ENCODE measurements around the gene CREBBP.

Gene CREBBP

GRCh38 chr16:3760518-3760917 lies 120.0 kb downstream of the CREBBP start:
- no peak for DNase-seq

DNA sequence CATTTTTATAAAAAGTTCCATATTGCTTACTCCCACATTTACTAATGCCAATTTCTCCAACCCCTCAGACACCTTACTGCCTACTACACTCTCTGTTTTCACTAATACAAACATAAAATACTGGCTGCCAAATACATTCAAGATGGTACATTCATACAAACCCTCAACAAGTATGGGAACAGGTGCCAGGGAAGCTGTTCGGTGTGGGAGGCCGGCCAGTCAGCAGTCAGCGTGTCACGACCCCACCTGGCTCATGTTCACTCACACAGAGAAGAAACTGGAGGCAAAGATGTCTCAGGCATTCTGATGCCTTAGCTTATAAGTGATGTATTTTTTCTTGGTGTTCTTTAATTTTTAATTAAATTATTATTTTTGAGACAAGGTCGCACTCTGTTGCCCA lies 120.8 kb downstream of the CREBBP start:
- no peak for DNase-seq

DNA sequence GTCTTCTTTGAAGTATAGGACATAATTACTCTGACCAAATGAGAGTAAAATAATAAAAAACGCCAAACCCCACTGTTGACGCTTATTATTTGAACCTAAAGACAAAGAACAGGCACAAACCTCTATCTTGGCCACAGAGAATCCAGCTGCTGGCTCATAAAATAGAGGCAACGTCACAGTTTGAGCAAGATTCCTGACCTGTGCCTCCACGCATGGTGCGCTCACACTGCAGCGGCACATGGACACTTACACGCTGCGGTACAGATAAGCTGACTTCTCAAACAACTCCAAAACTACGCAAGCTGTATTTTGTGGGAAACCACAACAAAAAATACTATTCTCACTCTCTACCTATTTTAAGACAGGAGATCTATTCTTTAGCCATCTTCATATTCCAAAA lies 124.4 kb downstream of the CREBBP start:
- DNase-seq, result no peak

DNA sequence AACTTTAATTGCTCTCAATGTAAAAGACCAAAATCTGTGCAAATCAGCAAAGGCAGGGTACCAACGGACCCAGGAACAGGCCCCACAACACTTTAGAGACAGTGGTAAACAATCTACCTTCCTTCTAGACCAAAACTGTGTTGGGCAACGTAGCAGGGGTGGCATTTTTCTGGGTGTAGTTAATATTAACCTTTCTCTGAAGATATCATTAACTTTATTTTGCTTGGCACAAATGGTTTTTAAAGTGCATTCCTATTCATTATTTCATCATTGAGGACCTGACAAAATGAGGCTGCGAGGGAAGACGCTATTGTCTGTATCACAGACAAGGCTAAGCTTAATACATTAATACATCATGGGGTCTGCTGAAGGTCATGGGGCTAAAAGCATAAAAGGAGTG lies 125.3 kb downstream of the CREBBP start:
- no peak for DNase-seq

DNA sequence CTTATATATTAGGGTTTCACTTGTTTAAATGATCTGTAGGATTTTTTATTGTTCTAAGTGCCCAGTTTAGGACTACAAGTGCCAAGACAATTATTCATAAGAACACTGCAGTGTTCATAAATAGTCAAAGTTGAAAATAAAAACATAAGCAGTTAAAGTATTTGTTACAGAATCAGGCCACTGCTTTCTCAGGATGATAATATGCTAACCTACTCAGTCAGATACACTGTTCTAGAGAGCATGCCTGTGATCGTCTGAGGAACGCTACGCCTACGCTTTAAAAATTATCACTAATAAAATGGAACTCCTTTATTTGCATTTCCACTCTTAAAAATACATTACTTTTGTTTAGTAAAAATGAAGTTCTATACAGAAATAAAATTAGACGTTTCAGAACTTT lies 125.7 kb downstream of the CREBBP start:
- no peak for DNase-seq

DNA sequence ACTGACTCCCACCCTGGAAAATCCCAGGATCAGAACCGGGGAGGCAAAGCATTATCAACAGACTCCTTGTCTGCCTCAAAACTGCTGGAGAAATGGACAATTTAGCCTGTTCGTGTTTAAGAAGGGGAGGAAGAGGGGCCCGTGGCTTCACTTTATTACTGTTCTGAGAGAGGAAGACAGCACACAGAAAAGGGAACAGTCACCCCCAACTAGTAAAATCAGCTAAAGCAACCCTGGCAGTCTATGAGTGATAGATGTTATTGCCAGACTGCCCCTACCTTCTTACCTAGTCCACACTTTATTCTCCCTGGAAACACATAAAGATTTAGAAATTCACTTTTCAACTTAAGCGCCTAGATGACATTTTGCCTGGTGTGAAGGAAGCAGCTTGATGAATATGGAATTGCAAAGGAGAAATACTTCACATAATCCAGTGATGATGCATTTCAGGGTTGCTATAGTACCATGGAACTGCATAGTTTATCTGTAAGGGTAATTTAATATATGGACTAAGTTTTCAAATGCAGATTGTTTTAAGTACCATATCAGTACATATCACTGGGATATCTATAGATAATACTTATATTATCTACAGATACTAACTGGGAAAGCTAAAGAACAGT lies 126.3 kb downstream of the CREBBP start:
- no peak for DNase-seq

- DNase-seq, result no peak
Observed at GRCh38 chr16:3752984-3753383, 127.5 kb downstream of the CREBBP start.

DNA sequence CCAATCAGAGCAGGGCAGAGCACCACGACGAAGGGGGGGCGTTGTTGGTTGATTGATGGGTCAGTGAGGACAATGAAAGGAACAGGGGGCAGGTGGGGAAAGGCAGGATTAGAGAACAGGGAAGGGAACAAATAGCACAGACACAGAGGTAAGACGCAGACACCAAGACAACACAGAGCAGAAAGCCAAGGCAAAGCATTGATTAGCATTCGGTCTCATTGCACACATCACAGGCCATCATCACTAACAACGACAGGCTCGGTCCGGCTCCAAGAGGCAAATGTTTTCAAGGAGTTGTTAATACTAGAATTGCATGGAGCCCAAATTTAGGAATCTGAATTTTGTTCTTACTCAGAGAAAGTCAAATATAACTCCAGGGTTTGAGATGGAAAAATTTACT lies 128.6 kb downstream of the CREBBP start:
- no peak for DNase-seq

DNA sequence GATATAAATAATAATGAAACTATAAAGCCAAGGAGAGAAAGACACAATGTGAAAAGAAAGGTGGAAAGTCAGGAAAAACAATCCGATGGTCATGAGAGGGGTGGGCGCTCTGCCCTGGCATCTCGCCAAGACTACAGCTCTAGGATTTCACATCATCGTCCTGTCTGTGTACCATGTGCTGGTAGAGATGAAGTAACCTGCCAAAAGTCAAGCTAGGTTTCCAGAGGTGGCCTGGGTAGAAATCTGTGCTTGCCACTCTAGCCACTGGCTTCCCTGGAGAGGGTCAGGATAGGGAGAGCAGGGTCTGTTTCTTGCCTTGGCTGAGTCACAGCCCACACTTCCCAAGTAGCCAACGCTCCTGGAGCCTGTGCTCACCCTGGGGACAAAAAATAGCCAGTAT lies 132.2 kb downstream of the CREBBP start:
- no peak for DNase-seq

DNA sequence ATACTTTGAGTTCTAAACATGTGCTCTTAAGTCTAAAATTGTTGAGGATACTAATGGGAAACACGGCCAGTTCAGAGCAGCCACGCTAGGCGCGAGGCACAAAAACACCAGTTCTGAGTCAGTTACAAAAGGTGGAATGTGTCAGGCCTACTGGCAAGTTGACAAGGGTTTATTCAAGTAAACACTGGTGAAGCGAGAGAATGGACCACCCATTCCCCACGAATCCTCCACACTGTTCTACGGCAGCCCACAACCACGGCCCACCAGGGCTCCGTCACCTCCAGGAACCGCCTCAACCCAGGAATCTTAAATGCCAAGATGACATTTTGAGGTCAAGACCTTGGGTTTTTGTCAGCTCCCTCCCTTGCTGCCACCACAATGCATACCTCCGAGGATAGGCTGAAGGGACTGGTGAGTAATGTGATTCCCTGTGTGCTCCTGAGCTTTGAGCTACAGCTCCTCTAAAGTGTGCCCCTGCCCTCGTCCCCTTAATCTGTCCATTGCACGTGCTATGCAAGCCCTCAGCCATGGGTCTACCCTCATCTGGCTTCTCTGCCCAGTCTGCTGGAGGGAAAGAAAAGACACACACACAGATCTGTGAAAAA lies 134.7 kb downstream of the CREBBP start:
- no peak for DNase-seq

DNA sequence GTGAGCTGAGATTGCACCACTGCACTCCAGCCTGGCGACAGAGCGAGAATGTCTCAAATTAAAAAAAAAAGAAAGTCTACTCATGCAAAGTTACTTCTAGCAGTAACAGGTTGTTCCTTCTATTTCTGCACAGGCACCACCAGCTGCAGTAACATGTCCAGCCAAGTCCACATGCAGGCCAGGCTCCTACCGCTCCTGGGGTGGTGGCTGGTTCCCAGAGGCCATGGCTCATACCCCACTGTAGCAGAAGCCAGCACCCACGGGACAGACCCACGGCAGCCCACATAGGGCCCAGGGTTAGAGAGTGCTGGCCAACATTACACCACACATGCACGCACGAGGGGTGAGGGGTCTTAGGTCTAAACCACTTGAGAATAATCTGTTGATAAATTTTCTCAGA lies 136.5 kb downstream of the CREBBP start:
- DNase-seq, result no peak

DNA sequence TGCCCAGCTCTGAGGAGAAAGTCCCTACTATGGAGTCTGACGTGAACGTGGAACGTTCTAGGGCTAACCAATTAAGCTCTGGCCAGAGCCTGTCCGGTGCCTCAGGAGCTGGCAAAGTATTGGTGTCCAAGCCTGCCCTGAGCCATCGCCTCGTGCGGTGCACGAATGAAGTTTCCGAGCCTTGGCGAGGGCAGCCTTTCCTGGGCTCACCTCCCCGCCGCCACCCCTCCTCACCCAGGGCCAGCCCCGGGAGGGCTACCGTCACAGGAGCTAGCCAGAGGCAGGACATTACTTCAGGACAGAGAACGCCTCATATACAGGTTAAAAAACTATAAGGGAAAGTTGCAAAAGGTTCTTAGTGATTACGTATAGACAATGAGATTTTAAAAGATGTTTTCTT lies 139.6 kb downstream of the CREBBP start:
- no peak for DNase-seq

DNA sequence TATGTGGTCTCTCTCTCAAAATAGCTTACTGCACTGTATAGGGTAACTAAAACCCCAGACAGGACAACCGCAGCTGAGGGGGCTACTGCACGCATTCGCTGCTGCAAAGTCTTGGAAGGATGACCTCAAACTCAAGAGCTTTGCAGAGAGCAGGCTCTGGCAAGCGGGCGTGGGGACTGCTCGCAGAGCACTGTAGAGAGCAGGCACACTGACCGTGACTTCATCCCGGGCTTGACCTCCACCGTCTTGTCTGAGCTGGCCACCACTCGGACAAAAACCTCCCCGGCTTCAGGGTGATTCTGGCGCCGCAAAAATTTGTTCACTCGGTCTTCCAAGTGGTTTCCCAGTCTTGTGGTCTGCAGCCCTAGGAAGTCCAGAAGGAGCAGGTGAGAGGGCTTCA lies 140.3 kb downstream of the CREBBP start:
- no peak for DNase-seq

- DNase-seq, result no peak
Observed at GRCh38 chr16:3739636-3740035, 140.9 kb downstream of the CREBBP start.

- DNase-seq, result no peak
Observed at GRCh38 chr16:3738541-3738940, 142.0 kb downstream of the CREBBP start.

DNA sequence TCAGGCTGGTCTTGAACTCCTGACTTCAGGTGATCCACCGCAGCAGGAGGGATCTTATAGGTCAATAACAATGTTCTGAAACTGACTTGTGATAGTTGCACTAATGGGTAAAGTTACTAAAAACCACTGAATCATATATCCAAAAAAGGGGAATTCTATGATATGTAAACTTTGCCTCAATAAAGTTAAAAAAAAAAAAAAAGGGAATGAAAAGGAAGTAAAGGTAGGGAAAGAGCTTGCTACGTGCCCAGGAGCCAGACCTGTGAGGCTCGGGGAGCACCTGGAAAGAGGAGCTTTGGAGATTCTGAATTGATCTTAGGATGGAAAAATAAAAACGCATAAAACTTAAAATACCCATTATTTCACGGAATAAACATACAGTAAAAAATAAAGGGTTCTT lies 142.4 kb downstream of the CREBBP start:
- no peak for DNase-seq

- no peak for DNase-seq
Observed at GRCh38 chr16:3737181-3737580, 143.3 kb downstream of the CREBBP start.

- no peak for DNase-seq
Observed at GRCh38 chr16:3736116-3736515, 144.4 kb downstream of the CREBBP start.

DNA sequence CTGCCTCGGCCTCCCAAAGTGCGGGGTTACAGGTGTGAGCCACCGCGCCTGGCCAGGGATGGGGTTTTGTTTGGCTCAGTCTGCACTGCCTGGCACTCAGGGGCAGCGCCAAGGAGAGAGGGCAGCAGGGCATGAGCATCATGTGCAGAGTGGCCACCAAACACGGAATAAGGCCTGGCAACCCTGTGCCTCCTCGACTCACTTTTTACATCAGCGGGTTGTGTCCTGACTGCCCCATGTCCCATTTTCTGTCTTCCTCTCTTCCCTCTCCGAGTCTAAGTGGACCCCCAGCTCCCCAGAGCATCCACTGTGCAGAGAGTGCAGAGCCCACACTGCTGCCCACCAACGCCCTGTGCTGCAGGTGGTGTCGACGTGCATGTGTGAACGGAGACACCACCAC lies 145.0 kb downstream of the CREBBP start:
- DNase-seq, result no peak

DNA sequence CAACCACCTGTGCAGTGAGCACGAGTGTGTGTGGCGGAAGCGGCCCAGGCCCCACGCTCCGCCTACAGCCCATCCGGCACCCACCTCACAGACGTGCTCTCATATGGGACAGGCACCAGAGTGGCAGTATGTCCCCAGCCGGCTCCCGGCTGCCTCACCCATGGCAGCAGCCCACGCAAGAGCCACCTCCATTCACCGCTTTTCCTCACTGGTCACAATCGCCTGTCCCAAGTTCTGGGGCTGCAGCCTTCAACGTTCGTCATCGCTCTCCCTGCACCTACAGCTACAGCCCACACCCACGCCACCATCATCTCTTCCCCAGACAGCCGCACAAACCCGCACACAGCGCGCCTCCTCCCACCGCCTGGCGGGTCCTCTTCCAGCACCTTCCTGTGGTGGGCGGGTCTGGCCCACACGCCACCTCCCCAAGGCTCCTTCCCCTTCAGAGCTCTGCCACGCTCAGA lies 145.7 kb downstream of the CREBBP start:
- DNase-seq, result no peak

DNA sequence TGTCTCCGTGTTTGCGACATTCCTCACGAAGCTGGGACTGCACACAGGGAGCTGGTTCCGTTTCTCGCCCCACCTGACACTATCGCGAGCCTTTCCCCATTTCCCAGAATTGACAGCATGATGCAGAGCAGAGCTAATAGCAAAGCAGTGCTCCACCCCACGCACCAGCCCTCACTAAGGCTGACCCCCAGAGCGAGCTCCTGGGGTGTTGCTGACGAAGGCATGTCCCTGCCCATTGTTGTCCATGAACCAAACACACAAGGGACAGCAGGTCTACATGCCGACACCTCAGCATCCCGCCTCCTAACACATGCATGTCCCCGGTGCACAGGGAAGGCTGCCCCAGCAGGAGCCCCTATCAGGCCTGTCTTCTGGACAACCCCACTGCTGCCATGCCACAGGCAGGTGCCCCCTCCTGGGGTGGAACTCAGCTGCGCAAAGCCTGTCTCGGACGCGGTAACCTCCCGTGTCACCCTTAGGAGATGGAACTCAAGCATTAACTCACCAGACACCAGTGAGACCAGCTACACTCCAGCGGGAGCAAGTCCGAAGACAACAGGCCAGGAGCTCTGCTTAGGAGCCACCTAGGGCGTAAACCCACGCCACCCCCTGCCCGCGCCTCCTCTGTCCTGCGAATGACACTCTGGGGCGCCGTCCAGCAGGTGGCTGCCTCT lies 146.3 kb downstream of the CREBBP start:
- no peak for DNase-seq

GRCh38 chr16:3732171-3732570 lies 148.3 kb downstream of the CREBBP start:
- no peak for DNase-seq

DNA sequence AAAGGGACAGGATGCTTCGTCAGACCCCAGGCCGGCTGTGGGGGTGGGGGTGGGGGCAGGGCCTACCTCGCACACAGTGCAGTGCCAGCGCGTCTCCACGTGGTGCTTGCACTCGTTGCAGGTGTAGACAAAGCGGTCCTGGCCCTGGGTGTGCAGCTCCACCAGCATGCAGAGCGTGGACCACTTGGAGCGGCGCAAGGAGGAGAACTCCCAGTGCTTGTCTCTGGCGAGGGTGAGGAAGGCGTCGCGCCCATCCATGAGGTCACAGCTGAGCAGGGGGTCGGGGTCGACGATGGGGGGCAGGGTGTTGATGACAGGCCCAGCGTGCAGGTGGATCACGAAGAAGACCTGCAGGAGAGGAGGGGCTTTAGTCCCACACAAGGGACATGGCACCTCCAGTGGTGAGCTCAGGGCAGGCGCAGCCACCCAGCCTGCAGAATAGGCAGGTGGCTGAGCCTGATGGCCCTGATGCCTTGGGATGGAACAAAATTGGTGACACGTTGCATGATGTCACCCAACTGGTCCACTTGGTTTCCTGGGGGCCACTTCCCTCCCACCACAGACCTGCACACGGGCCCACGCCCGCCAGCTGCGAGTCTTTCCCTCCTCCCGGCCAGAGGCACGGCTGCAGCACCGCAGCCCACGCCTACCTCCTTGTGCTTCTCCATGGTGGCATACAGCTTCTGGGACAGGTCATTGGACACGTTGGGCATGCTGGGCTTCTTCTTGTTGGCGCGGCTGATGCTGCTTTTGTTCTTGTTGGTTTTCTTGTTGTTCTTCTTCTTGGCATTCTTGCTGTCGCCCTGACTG lies 149.2 kb downstream of the CREBBP start:
- DNase-seq, result no peak

Measured in GF-D8 (cell line).